ENCODE data around the gene CDH4.

DNA sequence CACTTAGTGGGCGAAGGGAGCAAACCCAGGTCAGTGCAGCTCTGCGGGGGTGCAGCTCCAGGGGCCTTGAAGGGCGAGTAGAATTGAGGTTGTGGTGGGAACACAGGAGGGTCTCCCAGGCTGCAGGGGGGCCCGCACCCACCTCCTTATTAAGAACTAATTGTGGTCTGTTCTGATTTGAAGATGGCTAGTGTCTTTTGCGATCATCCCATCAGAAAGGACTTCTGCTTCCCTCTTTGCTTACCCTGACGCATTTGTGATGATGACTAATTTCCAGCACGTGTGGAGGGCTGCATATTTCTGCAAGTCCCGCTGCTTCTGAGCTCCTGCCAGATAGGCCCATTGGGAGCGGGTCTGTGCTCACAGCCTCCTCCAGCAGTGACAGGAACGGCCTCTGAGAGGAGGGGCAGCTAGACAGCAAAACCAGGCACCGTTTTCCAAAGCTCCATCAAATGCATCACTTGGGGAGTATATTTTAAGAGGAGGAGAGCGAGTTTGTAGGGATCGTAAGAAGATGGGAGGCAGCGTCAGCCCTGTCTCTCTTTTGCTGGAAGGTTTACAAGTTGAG is 268.9 kb downstream of the CDH4 start:
- TF ChIP-seq ZNF223 (tag by site-specific recombination; IDR thresholded peaks at IDR 0.05): no peak
- TF ChIP-seq, protein P1, sequence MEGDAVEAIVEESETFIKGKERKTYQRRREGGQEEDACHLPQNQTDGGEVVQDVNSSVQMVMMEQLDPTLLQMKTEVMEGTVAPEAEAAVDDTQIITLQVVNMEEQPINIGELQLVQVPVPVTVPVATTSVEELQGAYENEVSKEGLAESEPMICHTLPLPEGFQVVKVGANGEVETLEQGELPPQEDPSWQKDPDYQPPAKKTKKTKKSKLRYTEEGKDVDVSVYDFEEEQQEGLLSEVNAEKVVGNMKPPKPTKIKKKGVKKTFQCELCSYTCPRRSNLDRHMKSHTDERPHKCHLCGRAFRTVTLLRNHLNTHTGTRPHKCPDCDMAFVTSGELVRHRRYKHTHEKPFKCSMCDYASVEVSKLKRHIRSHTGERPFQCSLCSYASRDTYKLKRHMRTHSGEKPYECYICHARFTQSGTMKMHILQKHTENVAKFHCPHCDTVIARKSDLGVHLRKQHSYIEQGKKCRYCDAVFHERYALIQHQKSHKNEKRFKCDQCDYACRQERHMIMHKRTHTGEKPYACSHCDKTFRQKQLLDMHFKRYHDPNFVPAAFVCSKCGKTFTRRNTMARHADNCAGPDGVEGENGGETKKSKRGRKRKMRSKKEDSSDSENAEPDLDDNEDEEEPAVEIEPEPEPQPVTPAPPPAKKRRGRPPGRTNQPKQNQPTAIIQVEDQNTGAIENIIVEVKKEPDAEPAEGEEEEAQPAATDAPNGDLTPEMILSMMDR (tag by site-specific recombination; IDR thresholded peaks at IDR 0.05): no peak
- TF ChIP-seq TCF7L2 (IDR thresholded peaks at IDR 0.05; ENCODE audit: borderline replicate concordance, low read depth, low read length): no peak
- no peak for TF ChIP-seq KLF9 (tag by site-specific recombination; IDR thresholded peaks at IDR 0.05; ENCODE audit: low read depth)
- TF ChIP-seq ZNF529 (tag by site-specific recombination; IDR thresholded peaks at IDR 0.05; ENCODE audit: insufficient replicate concordance): no peak
- no peak for TF ChIP-seq ZNF654 (tag by site-specific recombination; IDR thresholded peaks at IDR 0.05; ENCODE audit: low read depth)
- no peak for TF ChIP-seq ZNF274 (IDR thresholded peaks at IDR 0.05; ENCODE audit: low read length)
- TF ChIP-seq ZNF274 (tag by site-specific recombination; IDR thresholded peaks at IDR 0.05; ENCODE audit: borderline replicate concordance): no peak
